Spleen (tissue), 11 donors: ENCODE results near the gene KCTD13. TPM values are rescaled to one million over a fixed set of nuclear protein-coding genes. Genes with fewer than 3 reads are reported as not detected.

Source experiments
- DNase-seq: peaks from one replicate; pipeline ENCODE4 v3.0.0-alpha.2; 2020
- H3K27ac ChIP-seq, 8 donors: fragments of 200-600 bp; sonication (generic) in 7 of 8; 1 replicate in 4 of 8; 2 replicates in 4 of 8; pipeline versions ENCODE4 v1.5.0 to v1.8.0; 2016 to 2021; ENCODE audit warnings: inconsistent platforms in 4 of 8, mild to moderate bottlenecking in 4 of 8, moderate library complexity in 1 of 8
- H3K27me3 ChIP-seq, 7 donors: fragments of 200-600 bp; sonication (generic) in 6 of 7; replicated peaks in 1 of 7; 1 replicate in 4 of 7; 2 replicates in 3 of 7; pipeline versions ENCODE4 v1.5.0 to v1.8.0; 2016 to 2021; ENCODE audit warnings: inconsistent platforms in 3 of 7, mild to moderate bottlenecking in 1 of 7
- H3K36me3 ChIP-seq, 6 donors: fragments of 200-600 bp; sonication (generic) in 5 of 6; 1 replicate in 4 of 6; 2 replicates in 2 of 6; pipeline versions ENCODE4 v1.5.0 to v1.8.0; 2016 to 2021; ENCODE audit warnings: inconsistent platforms in 2 of 6
- H3K4me1 ChIP-seq, 6 donors: fragments of 200-600 bp; sonication (generic) in 5 of 6; 1 replicate in 3 of 6; 2 replicates in 3 of 6; pipeline versions ENCODE4 v1.5.0 to v1.8.0; 2016 to 2021; ENCODE audit warnings: inconsistent platforms in 3 of 6
- H3K4me3 ChIP-seq, 8 donors: fragments of 200-600 bp; sonication (generic) in 7 of 8; 1 replicate in 4 of 8; 2 replicates in 4 of 8; pipeline versions ENCODE4 v1.5.0 to v1.8.0; 2016 to 2021; ENCODE audit warnings: inconsistent platforms in 4 of 8, mild to moderate bottlenecking in 4 of 8, moderate library complexity in 2 of 8
- H3K9me3 ChIP-seq, 8 donors: fragments of 200-600 bp; sonication (generic) in 7 of 8; 1 replicate in 4 of 8; 2 replicates in 4 of 8; pipeline versions ENCODE4 v1.5.0 to v1.8.0; 2016 to 2021; ENCODE audit warnings: inconsistent platforms in 4 of 8
- POLR2A ChIP-seq, 3 donors: fragments of 450-650 bp; IDR thresholded peaks; one replicate each; pipeline ENCODE4 v1.5.1; 2017; ENCODE audit warnings: antibody characterized with exemption in 3 of 3, mild to moderate bottlenecking in 1 of 3
- POLR2AphosphoS5 ChIP-seq, 3 donors: sonication (generic); formaldehyde crosslinking; IDR thresholded peaks; one replicate each; pipeline ENCODE4 v1.5.1; 2017; ENCODE audit warnings: antibody characterized with exemption in 3 of 3
- WGBS, 5 donors: extraction: QIAGEN DNeasy Blood & Tissue Kit in 3 of 5; methylation state at CpG; one replicate each; pipeline versions ENCODE4 v1.1.5 to v1.1.7; 2013 to 2018; 5-methylcytosine and 5-hydroxymethylcytosine counted together
- intact Hi-C: fragments of 100-400 bp; cut with DNase I; formaldehyde crosslinking; loops from one replicate; pipeline ENCODE4 v1.15.0; 2023; ENCODE audit warnings: low total_unique reads
- polyA plus RNA-seq, 3 donors: library from polyadenylated mRNA; stranded (reverse); fragments of 200-250 nt; gene quantifications; one replicate each; pipeline ENCODE4 v1.2.1, GENCODE V29; 2013
- total RNA-seq, 7 donors: library from RNA; depleted of rRNA in 3 of 7; stranded (reverse); fragments of >200 nt in 3 of 7; fragmentation: NEBNext Ultra II Directional in 4 of 7; extraction: Animal tissue kit (Norgen Biotek cat#: 25700) in 4 of 7; gene quantifications; one replicate each; pipeline versions ENCODE4 v1.1.0 to v1.2.1, GENCODE V29; 2016 to 2021
- TF ChIP-seq, protein P1 (sequence below), 11 experiments: fragments of 200-600 bp in 7 of 11; fragments of 450-650 bp in 4 of 11; sonication (generic) in 4 of 11; IDR thresholded peaks in 8 of 11; conservative IDR thresholded peaks in 3 of 11; 1 replicate in 7 of 11; 2 replicates in 4 of 11; pipeline versions ENCODE4 v1.4.0 to v1.8.0; 2016 to 2021; ENCODE audit warnings: antibody characterized with exemption in 11 of 11, inconsistent platforms in 4 of 11, mild to moderate bottlenecking in 1 of 11
- donor health status: healthy with polysubstance abuse.
- donor health status: DM: no; HTN: no; CAD: no; lungs with moderate emphysema.
- donor health status: DM: no; HTN: no; CAD: no.
- donor health status: Bipolar disorder and iron deficiency.
- donor health status: healthy.
- donor health status: DM: no; HTN: no; CAD: no.
- donor health status: DM: yes; HTN: yes; CAD: no.

Gene KCTD13
- total and polyA plus RNA-seq, 10 donors = 11.2 to 59.3 (median 27.8) TPM

DNA sequence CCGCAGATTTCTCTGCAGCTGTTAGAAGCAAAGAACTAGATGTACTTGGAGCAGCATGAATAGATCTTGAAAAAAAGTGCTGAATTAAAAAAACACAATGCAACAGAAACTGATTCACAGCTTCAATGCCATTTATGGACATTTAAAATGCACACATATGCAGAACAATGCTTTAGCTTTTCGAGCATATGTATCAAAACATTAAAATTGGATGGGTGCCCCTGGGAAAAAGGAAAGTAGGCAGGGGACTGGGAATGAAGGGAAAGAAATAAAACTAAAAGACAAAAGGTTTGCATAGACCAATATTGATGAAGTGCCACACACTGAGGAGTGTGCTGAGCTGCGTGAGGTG is 5.0 kb downstream of the KCTD13 start:
- Histone ChIP-seq H3K27ac (no peak overlapping the region), H3K27me3 (no peaks in the 10 kb centered on the region), H3K36me3 (peaks cover 3 to 80% (median 38%) of the 10 kb centered on the region in 6 donors), H3K4me1 (peaks cover 12 to 24% (median 17%) of the 10 kb centered on the region in 6 donors), H3K4me3 (no peak overlapping the region), H3K9me3 (no peaks in the 10 kb centered on the region)
- intact Hi-C loops = no loop called here
- no peak for DNase-seq
- TF ChIP-seq POLR2AphosphoS5 (IDR thresholded peaks at IDR 0.05) (no peak), POLR2A (IDR thresholded peaks at IDR 0.05) (no peak)
- TF ChIP-seq, protein P1, sequence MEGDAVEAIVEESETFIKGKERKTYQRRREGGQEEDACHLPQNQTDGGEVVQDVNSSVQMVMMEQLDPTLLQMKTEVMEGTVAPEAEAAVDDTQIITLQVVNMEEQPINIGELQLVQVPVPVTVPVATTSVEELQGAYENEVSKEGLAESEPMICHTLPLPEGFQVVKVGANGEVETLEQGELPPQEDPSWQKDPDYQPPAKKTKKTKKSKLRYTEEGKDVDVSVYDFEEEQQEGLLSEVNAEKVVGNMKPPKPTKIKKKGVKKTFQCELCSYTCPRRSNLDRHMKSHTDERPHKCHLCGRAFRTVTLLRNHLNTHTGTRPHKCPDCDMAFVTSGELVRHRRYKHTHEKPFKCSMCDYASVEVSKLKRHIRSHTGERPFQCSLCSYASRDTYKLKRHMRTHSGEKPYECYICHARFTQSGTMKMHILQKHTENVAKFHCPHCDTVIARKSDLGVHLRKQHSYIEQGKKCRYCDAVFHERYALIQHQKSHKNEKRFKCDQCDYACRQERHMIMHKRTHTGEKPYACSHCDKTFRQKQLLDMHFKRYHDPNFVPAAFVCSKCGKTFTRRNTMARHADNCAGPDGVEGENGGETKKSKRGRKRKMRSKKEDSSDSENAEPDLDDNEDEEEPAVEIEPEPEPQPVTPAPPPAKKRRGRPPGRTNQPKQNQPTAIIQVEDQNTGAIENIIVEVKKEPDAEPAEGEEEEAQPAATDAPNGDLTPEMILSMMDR (IDR thresholded peaks at IDR 0.05 in 8 of 11, conservative IDR thresholded peaks at IDR 0.05 in 3 of 11) = no peak
- WGBS, 5 donors = 74 to 95% (median 88%) methylated on average over 3 of the region's 3 CpGs

DNA sequence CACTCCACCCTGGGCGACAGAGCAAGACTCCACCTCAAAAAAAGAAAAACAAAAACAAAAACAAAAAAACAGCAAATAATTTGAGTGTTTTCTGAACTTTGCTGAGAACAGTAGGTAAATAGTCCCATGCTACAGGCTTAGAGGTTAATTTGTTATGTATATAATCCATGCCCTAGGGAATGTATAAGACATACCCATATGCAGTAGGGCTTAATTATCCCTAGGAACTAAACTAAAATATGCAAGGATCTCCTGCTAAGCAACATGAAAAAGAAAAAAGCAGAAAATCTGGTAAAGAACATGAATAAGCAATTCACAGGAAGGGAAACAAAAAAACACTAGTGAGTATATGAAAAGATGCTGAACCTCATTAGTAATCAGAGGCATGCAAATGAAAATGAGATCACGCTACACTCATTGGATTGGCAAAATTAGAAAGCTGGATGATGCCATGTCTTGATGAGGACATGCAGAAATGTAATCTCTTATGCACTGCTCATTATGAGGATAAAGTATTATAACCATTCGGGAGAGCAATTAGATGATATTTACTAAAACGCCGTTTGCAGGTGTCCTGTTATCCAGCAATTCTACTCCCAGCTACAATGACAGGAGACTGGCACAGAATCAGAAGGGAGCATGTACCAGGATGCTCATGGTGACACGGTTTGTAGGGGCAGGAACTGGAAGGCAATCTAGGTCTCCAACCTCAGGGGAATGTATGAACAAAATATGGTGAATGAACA is 5.6 kb downstream of the KCTD13 start:
- no peak overlapping the region for H3K4me3 ChIP-seq
- H3K27me3 ChIP-seq = no peaks in the 10 kb centered on the region
- TF ChIP-seq, protein P1 (IDR thresholded peaks at IDR 0.05 in 8 of 11, conservative IDR thresholded peaks at IDR 0.05 in 3 of 11) = no peak
- TF ChIP-seq POLR2A (IDR thresholded peaks at IDR 0.05) = no peak
- TF ChIP-seq POLR2AphosphoS5 (IDR thresholded peaks at IDR 0.05) = no peak
- H3K4me1 ChIP-seq = peaks cover 12 to 22% (median 16%) of the 10 kb centered on the region in 6 donors
- no peak overlapping the region for H3K27ac ChIP-seq
- intact Hi-C loops = no loop called here
- 86 to 97% (median 93%) methylated on average over 6 of the region's 6 CpGs for WGBS, 5 donors
- DNase-seq = no peak
- no peaks in the 10 kb centered on the region for H3K9me3 ChIP-seq
- peaks cover 3 to 85% (median 38%) of the 10 kb centered on the region in 6 donors for H3K36me3 ChIP-seq

DNA sequence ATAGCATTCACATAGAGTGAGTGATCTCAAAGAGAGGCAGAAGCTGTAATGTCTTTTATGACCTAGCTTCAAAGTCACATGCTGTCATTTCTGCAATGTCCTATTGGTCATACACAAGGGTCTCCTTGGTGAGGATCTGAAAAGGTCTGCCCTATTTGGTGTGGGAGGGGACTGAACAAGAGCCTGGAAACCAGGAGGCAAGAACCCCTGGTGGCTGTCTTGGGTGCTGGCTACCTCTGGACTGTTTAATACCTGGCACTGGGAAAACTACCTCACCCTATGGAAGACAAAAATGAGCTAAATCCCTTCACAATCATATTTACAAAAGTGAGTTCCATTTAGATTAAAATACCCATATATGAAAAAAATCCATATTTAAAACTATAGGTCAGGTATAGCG is 9.0 kb downstream of the KCTD13 start:
- no peak overlapping the region for H3K4me3 ChIP-seq
- no peak for TF ChIP-seq POLR2AphosphoS5 (IDR thresholded peaks at IDR 0.05)
- TF ChIP-seq POLR2A (IDR thresholded peaks at IDR 0.05) = no peak
- TF ChIP-seq, protein P1 (IDR thresholded peaks at IDR 0.05 in 8 of 11, conservative IDR thresholded peaks at IDR 0.05 in 3 of 11) = no peak

DNA sequence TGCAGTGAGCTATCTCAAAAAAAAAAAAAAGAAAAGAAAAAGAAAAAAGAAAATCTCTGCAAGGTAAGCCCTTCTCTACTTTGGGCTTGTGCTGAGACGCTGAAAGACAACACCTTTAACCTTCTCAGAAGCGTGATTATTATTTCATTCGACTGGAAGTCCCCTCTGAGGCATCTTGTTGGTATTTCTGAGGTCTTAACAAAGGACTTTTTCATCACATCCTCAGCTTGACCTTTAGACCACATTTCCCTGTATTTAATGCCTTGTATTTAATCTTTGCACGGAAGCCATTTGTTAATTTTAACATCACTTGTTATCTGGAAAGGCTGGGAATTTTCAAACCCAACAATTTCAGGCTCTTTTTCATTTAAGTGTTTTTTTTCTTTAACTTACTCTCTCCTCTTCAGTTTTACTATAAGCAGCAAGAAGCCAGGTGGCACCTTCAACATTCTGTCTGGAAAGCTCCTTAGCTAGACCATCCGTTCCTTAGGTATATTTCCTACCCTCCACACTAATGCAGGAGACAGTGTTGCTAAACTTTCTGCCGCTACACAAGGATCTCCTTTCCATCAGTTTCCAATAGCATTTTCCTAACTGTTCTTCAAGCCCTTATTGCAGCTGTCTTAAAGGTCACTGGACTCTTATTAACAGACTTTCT is 10.3 kb downstream of the KCTD13 start:
- no peak for TF ChIP-seq POLR2AphosphoS5 (IDR thresholded peaks at IDR 0.05)
- TF ChIP-seq, protein P1 (IDR thresholded peaks at IDR 0.05 in 8 of 11, conservative IDR thresholded peaks at IDR 0.05 in 3 of 11) = no peak
- TF ChIP-seq POLR2A (IDR thresholded peaks at IDR 0.05) = no peak
- H3K9me3 ChIP-seq = no peaks in the 10 kb centered on the region
- H3K27me3 ChIP-seq = no peaks in the 10 kb centered on the region
- H3K36me3 ChIP-seq = peaks cover 3 to 93% (median 24%) of the 10 kb centered on the region in 6 donors
- no peaks in the 10 kb centered on the region for H3K4me1 ChIP-seq
- no peak overlapping the region for H3K4me3 ChIP-seq
- DNase-seq = no peak
- no peak overlapping the region for H3K27ac ChIP-seq
- intact Hi-C loops = no loop called here
- 77 to 88% (median 85%) methylated on average over 6 of the region's 6 CpGs for WGBS, 5 donors

More for the DNA sequence above, 9.0 kb downstream of the KCTD13 start:
- H3K4me1 ChIP-seq = no peaks in the 10 kb centered on the region
- DNase-seq = no peak
- H3K27me3 ChIP-seq = no peaks in the 10 kb centered on the region
- peaks cover 3 to 93% (median 32%) of the 10 kb centered on the region in 6 donors for H3K36me3 ChIP-seq
- WGBS, 5 donors = 97 to 100% (median 100%) methylated on average over 1 of the region's 1 CpG
- intact Hi-C loops = no loop called here
- no peaks in the 10 kb centered on the region for H3K9me3 ChIP-seq
- H3K27ac ChIP-seq = no peak overlapping the region
